Kidney (tissue), 14 donors: ENCODE data around the gene BCOR. TPM values are rescaled to one million over a fixed set of nuclear protein-coding genes. Genes with fewer than 3 reads are reported as not detected.

ENCODE experiments used
- DNase-seq, 5 donors: peaks; one replicate each; pipeline ENCODE4 v3.0.0-alpha.2; 2013 to 2020
- FAIRE-seq: peaks from 2 replicates; lab custom pipeline; 2012; peaks lifted over from hg19 to GRCh38; lab: Jason Lieb, UNC
- H3K27ac ChIP-seq, 2 donors: one replicate each; pipeline ENCODE4 v1.7.0; 2013; ENCODE audit warnings: low read depth in 2 of 2, low read length in 2 of 2, inconsistent platforms in 1 of 2
- H3K27me3 ChIP-seq: one replicate; pipeline ENCODE4 v1.7.1; 2013; ENCODE audit warnings: low read length, inconsistent platforms; ENCODE audit not compliant: control insufficient read depth, insufficient read depth
- H3K36me3 ChIP-seq, 3 donors: one replicate each; pipeline versions ENCODE4 v1.7.0 to v1.7.1; 2013; ENCODE audit warnings: low read length in 3 of 3, control low read depth in 1 of 3, inconsistent platforms in 1 of 3; ENCODE audit not compliant: insufficient read depth in 3 of 3, control insufficient read depth in 2 of 3
- H3K4me1 ChIP-seq, 3 donors: one replicate each; pipeline versions ENCODE4 v1.7.0 to v1.7.1; 2013; ENCODE audit warnings: low read length in 3 of 3, inconsistent platforms in 1 of 3, low read depth in 1 of 3; ENCODE audit not compliant: control insufficient read depth in 2 of 3, insufficient read depth in 2 of 3
- H3K4me3 ChIP-seq, 3 donors: one replicate each; pipeline versions ENCODE4 v1.7.0 to v1.8.1; 2013; ENCODE audit warnings: low read length in 3 of 3, control low read depth in 1 of 3, inconsistent platforms in 1 of 3
- H3K9ac ChIP-seq, 3 donors: one replicate each; pipeline versions ENCODE4 v1.7.0 to v1.7.1; 2013; ENCODE audit warnings: low read length in 3 of 3, control low read depth in 1 of 3, inconsistent platforms in 1 of 3
- H3K9me3 ChIP-seq, 3 donors: one replicate each; pipeline versions ENCODE4 v1.7.0 to v1.7.1; 2013; ENCODE audit warnings: low read length in 3 of 3, control low read depth in 1 of 3, inconsistent platforms in 1 of 3; ENCODE audit not compliant: control insufficient read depth in 2 of 3, insufficient read depth in 1 of 3
- intact Hi-C: fragments of 100-400 bp; cut with DNase I; formaldehyde crosslinking; loops from one replicate; pipeline ENCODE4 v1.11.1; 2022
- polyA plus RNA-seq: library from polyadenylated mRNA; stranded (reverse); fragments of 350-450 nt; fragmentation: Illumina TruSeq; extraction: RNeasy Lipid Tissue Mini Kit (QIAGEN cat#74804); gene quantifications from one replicate; pipeline ENCODE4 v1.2.3, GENCODE V29; 2014; ENCODE audit warnings: low read depth, low replicate concordance; ENCODE audit not compliant: insufficient read depth
- total RNA-seq: library from RNA; stranded (reverse); fragmentation: NEBNext Ultra II Directional; extraction: Animal tissue kit (Norgen Biotek cat#: 25700); gene quantifications from one replicate; pipeline ENCODE4 v1.2.1, GENCODE V29; 2021
- TF ChIP-seq, protein P1 (sequence below): IDR thresholded peaks from 3 replicates; pipeline ENCODE4 v1.5.1; 2012; ENCODE audit warnings: mild to moderate bottlenecking, moderate library complexity, borderline replicate concordance; ENCODE audit not compliant: insufficient read depth; ENCODE audit errors: extremely low read depth
- donor health status: control.
- donor health status: control.
- donor health status: control.
- donor health status: control.
- donor health status: control.
- donor health status: DM: yes; HTN: yes; CAD: no.
- donor health status: Normal renal cell carcinoma (clear cell type).

Gene BCOR
- total and polyA plus RNA-seq, 2 donors from 2014 or later, result 7.7 to 33.9 TPM

DNA sequence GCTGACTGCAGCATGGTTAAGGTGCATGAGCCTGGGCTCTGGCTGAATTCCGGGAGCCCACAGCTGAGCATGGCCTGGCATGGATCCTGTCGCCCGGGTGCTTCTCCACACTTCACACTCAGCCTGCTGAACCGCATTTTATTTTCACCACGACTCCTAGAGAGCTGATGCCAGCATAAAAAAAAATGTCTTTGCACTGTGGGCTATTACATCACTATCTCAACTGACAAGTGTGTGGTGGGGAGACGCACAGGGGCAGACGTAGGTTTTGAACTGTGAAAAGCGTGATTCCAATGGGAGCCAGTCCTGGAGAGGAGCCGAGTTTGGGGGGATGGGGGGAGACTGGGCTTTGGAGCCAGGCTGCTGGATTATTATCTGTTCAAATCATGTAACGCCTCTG is 36.8 kb downstream of the BCOR start:
- Histone ChIP-seq H3K9me3 (no peaks in the 10 kb centered on the region), H3K27me3 (no peaks in the 10 kb centered on the region), H3K4me1 (peaks cover 0 to 2% (median 0%) of the 10 kb centered on the region in 3 donors), H3K4me3 (no peak overlapping the region), H3K36me3 (peaks cover 2 to 25% (median 6%) of the 10 kb centered on the region in 3 donors), H3K27ac (no peak overlapping the region), H3K9ac (no peak overlapping the region)
- intact Hi-C loops, result no loop called here
- TF ChIP-seq, protein P1, sequence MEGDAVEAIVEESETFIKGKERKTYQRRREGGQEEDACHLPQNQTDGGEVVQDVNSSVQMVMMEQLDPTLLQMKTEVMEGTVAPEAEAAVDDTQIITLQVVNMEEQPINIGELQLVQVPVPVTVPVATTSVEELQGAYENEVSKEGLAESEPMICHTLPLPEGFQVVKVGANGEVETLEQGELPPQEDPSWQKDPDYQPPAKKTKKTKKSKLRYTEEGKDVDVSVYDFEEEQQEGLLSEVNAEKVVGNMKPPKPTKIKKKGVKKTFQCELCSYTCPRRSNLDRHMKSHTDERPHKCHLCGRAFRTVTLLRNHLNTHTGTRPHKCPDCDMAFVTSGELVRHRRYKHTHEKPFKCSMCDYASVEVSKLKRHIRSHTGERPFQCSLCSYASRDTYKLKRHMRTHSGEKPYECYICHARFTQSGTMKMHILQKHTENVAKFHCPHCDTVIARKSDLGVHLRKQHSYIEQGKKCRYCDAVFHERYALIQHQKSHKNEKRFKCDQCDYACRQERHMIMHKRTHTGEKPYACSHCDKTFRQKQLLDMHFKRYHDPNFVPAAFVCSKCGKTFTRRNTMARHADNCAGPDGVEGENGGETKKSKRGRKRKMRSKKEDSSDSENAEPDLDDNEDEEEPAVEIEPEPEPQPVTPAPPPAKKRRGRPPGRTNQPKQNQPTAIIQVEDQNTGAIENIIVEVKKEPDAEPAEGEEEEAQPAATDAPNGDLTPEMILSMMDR, result no peak
- no peak for DNase-seq
- FAIRE-seq, result no peak

GRCh38 chrX:40060356-40060845 is 37.4 kb downstream of the BCOR start:
- TF ChIP-seq, protein P1, result no peak
- Histone ChIP-seq H3K9ac (no peak overlapping the region), H3K36me3 (peaks cover 3 to 28% (median 6%) of the 10 kb centered on the region in 3 donors), H3K27me3 (no peaks in the 10 kb centered on the region), H3K9me3 (no peaks in the 10 kb centered on the region), H3K27ac (no peak overlapping the region), H3K4me1 (no peaks in the 10 kb centered on the region), H3K4me3 (no peak overlapping the region)
- FAIRE-seq (no peak), DNase-seq (no peak)
- intact Hi-C loops, result no loop called here

GRCh38 chrX:40058719-40059118 is 39.0 kb downstream of the BCOR start:
- no peak overlapping the region for H3K4me3 ChIP-seq
- TF ChIP-seq, protein P1, result no peak
- H3K9me3 ChIP-seq, result no peaks in the 10 kb centered on the region
- peak in 4 of 5 donors; percentile 39 to 85 (median 50) for DNase-seq
- no peaks in the 10 kb centered on the region for H3K4me1 ChIP-seq
- peaks cover 9 to 35% (median 13%) of the 10 kb centered on the region in 3 donors for H3K36me3 ChIP-seq
- no peak overlapping the region for H3K27ac ChIP-seq
- no peak for FAIRE-seq
- intact Hi-C loops, result no loop called here
- no peaks in the 10 kb centered on the region for H3K27me3 ChIP-seq
- H3K9ac ChIP-seq, result no peak overlapping the region

DNA sequence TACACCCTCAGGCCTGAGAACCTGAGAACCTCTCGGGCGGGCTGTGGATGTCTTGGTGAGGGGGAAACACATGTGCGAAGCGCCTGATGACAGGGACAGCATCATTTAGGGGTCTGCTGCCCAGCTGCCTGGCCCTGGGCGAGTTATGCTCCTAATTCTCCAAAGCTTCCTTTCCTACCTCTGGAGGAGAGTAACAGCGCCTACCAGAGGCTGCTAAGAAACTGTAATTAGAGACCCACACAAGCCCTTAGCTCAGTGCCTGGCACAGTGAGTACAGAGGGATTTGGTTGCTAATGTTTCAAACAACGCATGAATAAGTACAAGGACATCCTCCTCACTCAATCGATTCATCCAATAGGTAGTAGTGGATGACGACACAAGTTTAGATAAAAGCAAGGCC is 40.4 kb downstream of the BCOR start:
- Histone ChIP-seq H3K9ac (no peak overlapping the region), H3K4me3 (no peak overlapping the region), H3K36me3 (peaks cover 13 to 39% (median 23%) of the 10 kb centered on the region in 3 donors), H3K27me3 (no peaks in the 10 kb centered on the region), H3K9me3 (no peaks in the 10 kb centered on the region), H3K27ac (no peak overlapping the region), H3K4me1 (no peaks in the 10 kb centered on the region)
- TF ChIP-seq, protein P1, result no peak
- intact Hi-C loops, result no loop called here
- no peak for DNase-seq
- FAIRE-seq, result no peak
